H9 (cell line): ENCODE data around the gene UTF1. TPM values are rescaled to one million over a fixed set of nuclear protein-coding genes. Genes with fewer than 3 reads are reported as not detected.

ENCODE experiments used
- DNase-seq: peaks from one replicate; pipeline ENCODE4 v3.0.0-alpha.2; 2017
- H2AFZ ChIP-seq: one replicate; pipeline ENCODE4 v1.6.1; 2013; ENCODE audit warnings: mild to moderate bottlenecking, low read length, control low read depth, moderate library complexity
- H2AK5ac ChIP-seq: 2 replicates; pipeline ENCODE4 v1.6.1; 2013; ENCODE audit warnings: low read length, control low read depth, mixed read lengths; ENCODE audit not compliant: insufficient read length
- H2BK120ac ChIP-seq: one replicate; pipeline ENCODE4 v1.6.1; 2013; ENCODE audit warnings: low read depth, mild to moderate bottlenecking, low read length, control low read depth, inconsistent platforms; ENCODE audit not compliant: poor library complexity, severe bottlenecking
- H2BK12ac ChIP-seq: 2 replicates; pipeline ENCODE4 v1.6.1; 2013; ENCODE audit warnings: low read length, control low read depth, mixed read lengths, low read depth; ENCODE audit not compliant: insufficient read length
- H2BK15ac ChIP-seq: 2 replicates; pipeline ENCODE4 v1.6.1; 2013; ENCODE audit warnings: low read depth, low read length, control low read depth
- H2BK20ac ChIP-seq: one replicate; pipeline ENCODE4 v1.6.1; 2013; ENCODE audit warnings: low read depth, mild to moderate bottlenecking, low read length, control low read depth, inconsistent platforms; ENCODE audit not compliant: poor library complexity, severe bottlenecking
- H2BK5ac ChIP-seq: 2 replicates; pipeline ENCODE4 v1.6.1; 2013; ENCODE audit warnings: low read length, control low read depth, mixed read lengths; ENCODE audit not compliant: insufficient read length
- H3K14ac ChIP-seq: 2 replicates; pipeline ENCODE4 v1.6.1; 2013; ENCODE audit warnings: low read length, control low read depth; ENCODE audit not compliant: insufficient read depth
- H3K18ac ChIP-seq: 2 replicates; pipeline ENCODE4 v1.6.1; 2013; ENCODE audit warnings: low read depth, mild to moderate bottlenecking, mixed read lengths, low read length, control low read depth; ENCODE audit not compliant: insufficient read length
- H3K23ac ChIP-seq: 2 replicates; pipeline ENCODE4 v1.6.1; 2013; ENCODE audit warnings: low read length, control low read depth, mixed read lengths, low read depth; ENCODE audit not compliant: insufficient read length
- H3K23me2 ChIP-seq: 2 replicates; pipeline ENCODE4 v1.6.1; 2013; ENCODE audit warnings: low read depth, mild to moderate bottlenecking, mixed read lengths, low read length, control low read depth; ENCODE audit not compliant: insufficient read length, poor library complexity, severe bottlenecking
- H3K27ac ChIP-seq: 2 replicates; pipeline ENCODE4 v1.5.1; 2013; ENCODE audit warnings: low read length, control low read depth, mixed read lengths, low read depth; ENCODE audit not compliant: insufficient read length
- H3K27me3 ChIP-seq: 2 replicates; pipeline ENCODE4 v1.6.1; 2013; ENCODE audit warnings: low read length, control low read depth, inconsistent platforms; ENCODE audit not compliant: insufficient read depth
- H3K4ac ChIP-seq: 2 replicates; pipeline ENCODE4 v1.6.1; 2013; ENCODE audit warnings: low read depth, mild to moderate bottlenecking, control low read depth, inconsistent platforms, low read length, moderate library complexity
- H3K4me1 ChIP-seq: 2 replicates; pipeline ENCODE4 v1.6.1; 2013; ENCODE audit warnings: low read length, control low read depth, inconsistent platforms; ENCODE audit not compliant: insufficient read depth
- H3K4me2 ChIP-seq: 2 replicates; pipeline ENCODE4 v1.6.1; 2013; ENCODE audit warnings: low read length, control low read depth, mixed read lengths; ENCODE audit not compliant: insufficient read length, insufficient read depth
- H3K56ac ChIP-seq: 2 replicates; pipeline ENCODE4 v1.6.1; 2013; ENCODE audit warnings: low read depth, mild to moderate bottlenecking, mixed read lengths, low read length, control low read depth; ENCODE audit not compliant: insufficient read length
- H3K79me1 ChIP-seq: 2 replicates; pipeline ENCODE4 v1.6.1; 2013; ENCODE audit warnings: low read depth, mild to moderate bottlenecking, moderate library complexity, low read length, control low read depth, inconsistent platforms; ENCODE audit not compliant: insufficient read depth, poor library complexity, severe bottlenecking
- H3K79me2 ChIP-seq: 2 replicates; pipeline ENCODE4 v1.6.1; 2013; ENCODE audit warnings: low read length, control low read depth, inconsistent platforms; ENCODE audit not compliant: insufficient read depth
- H3K9ac ChIP-seq: 2 replicates; pipeline ENCODE4 v1.6.1; 2013; ENCODE audit warnings: low read length, control low read depth, mixed read lengths; ENCODE audit not compliant: insufficient read length; ENCODE audit errors: extremely low read depth
- H3K9me3 ChIP-seq: one replicate; pipeline ENCODE4 v1.6.1; 2013; ENCODE audit warnings: low read depth, low read length, inconsistent platforms; ENCODE audit not compliant: control insufficient read depth
- H3T11ph ChIP-seq: one replicate; pipeline ENCODE4 v1.6.1; 2013; ENCODE audit warnings: mild to moderate bottlenecking, low read length, control low read depth, inconsistent platforms
- H4K20me1 ChIP-seq: one replicate; pipeline ENCODE4 v1.6.1; 2013; ENCODE audit not compliant: control insufficient read depth, insufficient read length, insufficient read depth
- H4K5ac ChIP-seq: 2 replicates; pipeline ENCODE4 v1.6.1; 2013; ENCODE audit warnings: low read depth, mild to moderate bottlenecking, mixed read lengths, low read length, control low read depth; ENCODE audit not compliant: insufficient read length
- H4K8ac ChIP-seq: replicated peaks from 2 replicates; pipeline ENCODE4 v1.6.1; 2013; ENCODE audit warnings: low read length, control low read depth, mixed read lengths, low read depth; ENCODE audit not compliant: insufficient read length
- H4K91ac ChIP-seq: 2 replicates; pipeline ENCODE4 v1.6.1; 2013; ENCODE audit warnings: low read depth, mild to moderate bottlenecking, moderate library complexity, mixed read lengths, low read length, control low read depth; ENCODE audit not compliant: insufficient read length
- H3K27ac Mint-ChIP-seq, 3 experiments: 2 replicates in 2 of 3; 3 replicates in 1 of 3; pipeline ENCODE4 v1.8.0; 2020 to 2021; ENCODE audit warnings: mixed read lengths in 3 of 3, mild to moderate bottlenecking in 1 of 3, moderate library complexity in 1 of 3
- H3K27me3 Mint-ChIP-seq: 2 replicates; pipeline ENCODE4 v1.8.0; 2021; ENCODE audit warnings: low read depth, mild to moderate bottlenecking, moderate library complexity, mixed read lengths
- H3K36me3 Mint-ChIP-seq, 3 experiments: 2 replicates in 2 of 3; 3 replicates in 1 of 3; pipeline ENCODE4 v1.8.0; 2020 to 2021; ENCODE audit warnings: low read depth in 3 of 3, mixed read lengths in 3 of 3; ENCODE audit not compliant: insufficient read depth in 1 of 3
- H3K4me1 Mint-ChIP-seq, 2 experiments: 2 replicates each; pipeline ENCODE4 v1.8.0; 2020; ENCODE audit warnings: mixed read lengths in 2 of 2
- H3K4me3 Mint-ChIP-seq, 2 experiments: 2 replicates in 1 of 2; 3 replicates in 1 of 2; pipeline ENCODE4 v1.8.0; 2020 to 2021; ENCODE audit warnings: mild to moderate bottlenecking in 2 of 2, mixed read lengths in 2 of 2, moderate library complexity in 1 of 2
- H3K9me3 Mint-ChIP-seq, 2 experiments: 2 replicates in 1 of 2; 3 replicates in 1 of 2; pipeline ENCODE4 v1.8.0; 2020; ENCODE audit warnings: mild to moderate bottlenecking in 2 of 2, mixed read lengths in 2 of 2, moderate library complexity in 1 of 2
- WGBS: extraction: QIAGEN DNeasy Blood & Tissue Kit; methylation state at CpG from one replicate; pipeline ENCODE4 v1.1.7; 2013; ENCODE audit warnings: missing lambda C conversion rate, low lambda C conversion rate, mixed read lengths; ENCODE audit not compliant: insufficient read length; ENCODE audit errors: extremely low coverage; 5-methylcytosine and 5-hydroxymethylcytosine counted together
- total RNA-seq: library from RNA; stranded (reverse); gene quantifications from 2 replicates; pipeline ENCODE4 v1.2.1, GENCODE V29; 2021
- TF ChIP-seq, protein P1 (sequence below): fragments of 200-600 bp; sonication (generic); conservative IDR thresholded peaks from 3 replicates; pipeline ENCODE4 v1.8.0; 2021; ENCODE audit warnings: antibody characterized with exemption, mild to moderate bottlenecking

UTF1 gene
- total RNA-seq, 1 experiment from 2014 or later, result 31.5 TPM

DNA sequence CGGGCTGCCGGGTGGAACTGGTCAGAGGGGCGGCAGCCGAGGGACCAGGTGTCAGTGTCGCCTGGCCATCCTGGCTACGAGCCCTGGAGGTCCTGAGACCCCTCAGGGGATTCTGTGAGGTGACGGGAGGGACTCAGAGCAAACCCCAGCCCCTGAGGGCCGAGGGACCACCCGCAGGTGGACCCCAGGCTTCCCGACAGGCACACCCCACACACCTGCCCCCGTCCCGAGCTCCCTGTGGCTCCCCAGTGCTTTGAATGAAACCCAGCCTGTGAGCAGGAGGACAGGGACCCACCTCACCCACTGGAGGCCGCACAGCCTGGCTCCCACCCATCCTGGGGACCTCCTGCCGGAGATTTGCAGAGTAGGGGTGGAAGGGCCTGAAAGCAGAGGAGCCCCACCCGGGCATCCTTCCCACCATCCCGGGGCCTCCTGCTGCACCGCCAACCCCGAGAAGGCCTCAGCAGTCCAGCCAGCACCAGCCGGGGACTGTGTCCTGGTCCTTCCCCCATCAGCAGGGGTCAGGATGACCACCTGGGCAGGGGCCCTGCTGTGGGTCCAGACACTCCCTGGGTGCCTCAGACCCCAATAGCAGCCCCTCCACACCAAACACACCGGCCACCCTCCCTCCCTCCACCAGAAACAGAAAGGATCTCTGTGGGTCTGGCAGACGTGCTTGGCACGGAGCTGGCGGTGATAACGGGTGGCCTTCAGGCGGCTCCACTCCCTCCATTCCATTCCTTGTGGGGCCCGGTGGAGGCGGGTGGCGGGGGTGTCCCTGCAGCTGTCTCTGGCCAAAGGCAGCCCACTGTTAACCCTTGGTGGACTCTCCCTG lies 21.6 kb downstream of the UTF1 start:
- Histone ChIP-seq H4K5ac (no peak overlapping the region), H3K27ac (no peak overlapping the region), H3K18ac (no peak overlapping the region), H3K27me3 (no peaks in the 10 kb centered on the region), H2BK5ac (no peak overlapping the region), H3K23ac (no peak overlapping the region), H3K23me2 (no peaks in the 10 kb centered on the region), H2BK15ac (no peak overlapping the region), H4K91ac (no peak overlapping the region), H2AFZ (no peak overlapping the region), H3K9ac (no peak overlapping the region), H2AK5ac (no peak overlapping the region), H3K56ac (no peak overlapping the region), H3K14ac (no peak overlapping the region; the same call in 1 of the 2 replicates), H4K20me1 (no peaks in the 10 kb centered on the region), H3K79me1 (no peaks in the 10 kb centered on the region), H3T11ph (no peak overlapping the region), H3K9me3 (no peaks in the 10 kb centered on the region), H3K4ac (no peak overlapping the region), H4K8ac (no peak overlapping the region), H3K79me2 (no peaks in the 10 kb centered on the region), H3K4me1 (no peaks in the 10 kb centered on the region), H2BK12ac (no peak overlapping the region), H2BK20ac (no peak overlapping the region), H3K4me2 (no peak overlapping the region), H2BK120ac (no peak overlapping the region)
- H3K4me1 Mint-ChIP-seq, result peaks cover 10 to 23% of the 10 kb centered on the region in 2 experiments
- H3K36me3 Mint-ChIP-seq, result no peaks in the 10 kb centered on the region
- no CpG with 5 or more reads among the region's 28 CpGs for WGBS
- H3K27me3 Mint-ChIP-seq, result peaks cover 6% of the 10 kb centered on the region
- peak overlapping the region in 1 of 3 experiments; percentile 63; a peak in 1 of 7 replicates for H3K27ac Mint-ChIP-seq
- no peaks in the 10 kb centered on the region; a peak in 2 of 5 replicates for H3K9me3 Mint-ChIP-seq
- no peak overlapping the region for H3K4me3 Mint-ChIP-seq
- TF ChIP-seq, protein P1, sequence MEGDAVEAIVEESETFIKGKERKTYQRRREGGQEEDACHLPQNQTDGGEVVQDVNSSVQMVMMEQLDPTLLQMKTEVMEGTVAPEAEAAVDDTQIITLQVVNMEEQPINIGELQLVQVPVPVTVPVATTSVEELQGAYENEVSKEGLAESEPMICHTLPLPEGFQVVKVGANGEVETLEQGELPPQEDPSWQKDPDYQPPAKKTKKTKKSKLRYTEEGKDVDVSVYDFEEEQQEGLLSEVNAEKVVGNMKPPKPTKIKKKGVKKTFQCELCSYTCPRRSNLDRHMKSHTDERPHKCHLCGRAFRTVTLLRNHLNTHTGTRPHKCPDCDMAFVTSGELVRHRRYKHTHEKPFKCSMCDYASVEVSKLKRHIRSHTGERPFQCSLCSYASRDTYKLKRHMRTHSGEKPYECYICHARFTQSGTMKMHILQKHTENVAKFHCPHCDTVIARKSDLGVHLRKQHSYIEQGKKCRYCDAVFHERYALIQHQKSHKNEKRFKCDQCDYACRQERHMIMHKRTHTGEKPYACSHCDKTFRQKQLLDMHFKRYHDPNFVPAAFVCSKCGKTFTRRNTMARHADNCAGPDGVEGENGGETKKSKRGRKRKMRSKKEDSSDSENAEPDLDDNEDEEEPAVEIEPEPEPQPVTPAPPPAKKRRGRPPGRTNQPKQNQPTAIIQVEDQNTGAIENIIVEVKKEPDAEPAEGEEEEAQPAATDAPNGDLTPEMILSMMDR, result no peak
- no peak for DNase-seq
